Heart left ventricle (tissue), 16 donors: ENCODE results near the gene NCAM1. TPM values are rescaled to one million over a fixed set of nuclear protein-coding genes. Genes with fewer than 3 reads are reported as not detected.

Experiments used
- ATAC-seq, 4 donors: fragments of 200-7000 bp; cut with Tn5 transposase; one replicate each; pipeline ENCODE4 v1.9.1; 2020 to 2022; ENCODE audit warnings: moderate library complexity in 4 of 4, mild to moderate bottlenecking in 3 of 4, moderate number of reproducible peaks in 1 of 4
- DNase-seq, 5 donors: peaks; one replicate each; pipeline ENCODE4 v3.0.0-alpha.2; 2020
- H3K27ac ChIP-seq, 12 donors: fragments of 200-600 bp; sonication (generic) in 4 of 12; one replicate each; pipeline versions ENCODE4 v1.5.0 to v1.8.0; 2016 to 2022; ENCODE audit warnings: mild to moderate bottlenecking in 2 of 12
- H3K27me3 ChIP-seq, 9 donors: fragments of 200-600 bp; sonication (generic) in 2 of 9; one replicate each; pipeline versions ENCODE4 v1.5.1 to v1.8.0; 2016 to 2022; ENCODE audit warnings: mild to moderate bottlenecking in 3 of 9
- H3K36me3 ChIP-seq, 9 donors: fragments of 200-600 bp; sonication (generic) in 2 of 9; one replicate each; pipeline versions ENCODE4 v1.5.0 to v1.8.0; 2018 to 2022; ENCODE audit warnings: mild to moderate bottlenecking in 2 of 9
- H3K4me1 ChIP-seq, 12 donors: fragments of 200-600 bp; sonication (generic) in 4 of 12; one replicate each; pipeline versions ENCODE4 v1.5.0 to v1.8.0; 2016 to 2022; ENCODE audit warnings: mild to moderate bottlenecking in 3 of 12
- H3K4me3 ChIP-seq, 12 donors: fragments of 200-600 bp; sonication (generic) in 4 of 12; one replicate each; pipeline versions ENCODE4 v1.5.0 to v1.8.0; 2017 to 2022; ENCODE audit warnings: mild to moderate bottlenecking in 9 of 12, moderate library complexity in 4 of 12
- H3K9me3 ChIP-seq, 12 donors: fragments of 200-600 bp; sonication (generic) in 4 of 12; one replicate each; pipeline versions ENCODE4 v1.5.0 to v1.8.0; 2016 to 2022; ENCODE audit warnings: mild to moderate bottlenecking in 1 of 12
- POLR2A ChIP-seq, 2 donors: fragments of 450-650 bp; IDR thresholded peaks; one replicate each; pipeline ENCODE4 v1.6.1; 2017; ENCODE audit warnings: antibody characterized with exemption in 2 of 2, mild to moderate bottlenecking in 2 of 2, moderate library complexity in 2 of 2
- WGBS, 4 donors: extraction: QIAGEN DNeasy Blood & Tissue Kit in 2 of 4; methylation state at CpG; one replicate each; pipeline versions ENCODE4 v1.1.5 to v1.1.7; 2013 to 2018; 5-methylcytosine and 5-hydroxymethylcytosine counted together
- intact Hi-C, 10 donors: fragments of 100-400 bp; cut with DNase I; formaldehyde crosslinking; loops; one replicate each; pipeline versions ENCODE4 v1.11.1 to v1.14.2; 2022
- polyA plus RNA-seq, 2 donors: library from polyadenylated mRNA; stranded (reverse); fragments of 200-250 nt; gene quantifications; one replicate each; pipeline ENCODE4 v1.2.3, GENCODE V29; 2013
- total RNA-seq, 9 donors: library from RNA; depleted of rRNA in 2 of 9; stranded (reverse); fragments of >200 nt in 2 of 9; fragmentation: NEBNext Ultra II Directional in 3 of 9; extraction: Animal tissue kit (Norgen Biotek cat#: 25700) in 3 of 9; gene quantifications; one replicate each; pipeline versions ENCODE4 v1.1.0 to v1.2.4, GENCODE V29; 2016 to 2023
- TF ChIP-seq, protein P1 (sequence below), 12 donors: fragments of 200-600 bp; sonication (generic) in 4 of 12; IDR thresholded peaks; one replicate each; pipeline versions ENCODE4 v1.5.0 to v1.8.0; 2018 to 2022; ENCODE audit warnings: antibody characterized with exemption in 12 of 12, mild to moderate bottlenecking in 5 of 12
- donor health status: ischemic (EF 13 %, LVEDD 7.1; RV severe dilation, severe dysfunction).
- donor health status: healthy with polysubstance abuse.
- donor health status: DM: no; HTN: yes; CAD: no.
- donor health status: DM: no; HTN: no; CAD: no.
- donor health status: ischemic (EF 25% LVEDD 6.9; RV normal size, moderate dysfunction).
- donor health status: ischemic (EF 25% LVEDD 5.7; RV mildly dilated, moderate dysfunction).
- donor health status: healthy.
- donor health status: DM: yes; HTN: yes; CAD: no.
- donor health status: ischemic (EF 35%, LVEDD 5.7; RV mildly dilated, moderate dysfunction).
- donor health status: nonischemic (EF 11% LVEDD 7.7; RV severe dilation, severe dysfunction).
- donor health status: DM: yes; HTN: yes; CAD: no.
- donor health status: PGD.
- donor health status: ischemic (EF 29% LVEDD 5.4; RV normal size, mild dysfunction).
- donor health status: nonischemic (EF 23%, LVEDD 6.1; RV moderate dilation, normal function).

The NCAM1 gene
- total and polyA plus RNA-seq, 11 donors, result 78.0 to 753 (median 389) TPM

DNA sequence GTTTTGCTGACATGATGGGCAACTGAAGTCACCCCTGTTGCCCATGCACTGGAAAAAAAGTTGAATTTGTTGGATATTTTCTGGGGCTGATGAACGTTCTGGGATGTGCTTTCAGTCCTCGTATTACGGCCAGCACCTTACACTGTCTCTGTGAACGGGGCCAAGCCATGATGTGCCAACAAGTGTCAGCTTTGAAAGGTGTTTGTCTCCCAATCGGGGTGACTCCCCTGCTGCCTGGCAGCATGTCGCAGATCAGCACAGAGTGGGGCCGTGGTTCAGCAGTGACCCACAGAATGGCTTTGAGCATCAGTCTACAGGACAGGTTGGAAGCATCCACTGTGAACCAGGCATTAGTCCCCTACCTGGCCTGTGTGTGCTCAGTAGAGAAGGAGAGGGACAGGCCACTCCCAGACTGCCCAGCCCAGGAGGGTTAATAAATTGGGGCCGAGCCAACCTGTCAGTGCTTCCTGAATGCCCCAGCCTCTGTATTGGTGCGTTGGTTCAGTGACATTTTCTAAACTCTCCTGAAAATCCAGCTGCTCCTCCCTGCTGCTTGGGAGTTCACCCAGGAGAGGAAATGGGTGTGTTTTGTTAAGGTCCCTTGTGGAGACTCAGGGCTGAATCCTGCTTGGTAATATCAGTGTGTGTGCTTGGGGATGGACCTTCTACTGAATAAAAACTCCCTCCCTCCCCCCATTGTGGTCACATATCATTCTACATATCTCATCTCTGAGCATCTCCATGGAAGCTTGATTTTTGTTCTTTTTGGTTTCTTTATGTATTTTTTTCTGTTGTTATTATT lies 302.4 kb downstream of the NCAM1 start:
- Histone ChIP-seq H3K27ac (no peak overlapping the region), H3K4me1 (peaks cover 0 to 23% (median 3%) of the 10 kb centered on the region in 12 donors), H3K4me3 (no peak overlapping the region), H3K27me3 (no peaks in the 10 kb centered on the region), H3K9me3 (no peaks in the 10 kb centered on the region), H3K36me3 (peaks cover 0 to 5% (median 3%) of the 10 kb centered on the region in 9 donors)
- intact Hi-C loops, result loop anchor here in 4 of 10 donors (10.0 kb wide), 3 partner anchors 299 to 469 kb away; partner anchors contain the start of gene NCAM1 (in 3 of the 4)
- DNase-seq (no peak), ATAC-seq (peak in 2 of 4 donors; percentile 8 to 23)
- 39 to 57% (median 52%) methylated on average over 9 of the region's 9 CpGs for WGBS, 4 donors
- no peak for TF ChIP-seq POLR2A (IDR thresholded peaks at IDR 0.05)
- TF ChIP-seq, protein P1, sequence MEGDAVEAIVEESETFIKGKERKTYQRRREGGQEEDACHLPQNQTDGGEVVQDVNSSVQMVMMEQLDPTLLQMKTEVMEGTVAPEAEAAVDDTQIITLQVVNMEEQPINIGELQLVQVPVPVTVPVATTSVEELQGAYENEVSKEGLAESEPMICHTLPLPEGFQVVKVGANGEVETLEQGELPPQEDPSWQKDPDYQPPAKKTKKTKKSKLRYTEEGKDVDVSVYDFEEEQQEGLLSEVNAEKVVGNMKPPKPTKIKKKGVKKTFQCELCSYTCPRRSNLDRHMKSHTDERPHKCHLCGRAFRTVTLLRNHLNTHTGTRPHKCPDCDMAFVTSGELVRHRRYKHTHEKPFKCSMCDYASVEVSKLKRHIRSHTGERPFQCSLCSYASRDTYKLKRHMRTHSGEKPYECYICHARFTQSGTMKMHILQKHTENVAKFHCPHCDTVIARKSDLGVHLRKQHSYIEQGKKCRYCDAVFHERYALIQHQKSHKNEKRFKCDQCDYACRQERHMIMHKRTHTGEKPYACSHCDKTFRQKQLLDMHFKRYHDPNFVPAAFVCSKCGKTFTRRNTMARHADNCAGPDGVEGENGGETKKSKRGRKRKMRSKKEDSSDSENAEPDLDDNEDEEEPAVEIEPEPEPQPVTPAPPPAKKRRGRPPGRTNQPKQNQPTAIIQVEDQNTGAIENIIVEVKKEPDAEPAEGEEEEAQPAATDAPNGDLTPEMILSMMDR (IDR thresholded peaks at IDR 0.05), result no peak

DNA sequence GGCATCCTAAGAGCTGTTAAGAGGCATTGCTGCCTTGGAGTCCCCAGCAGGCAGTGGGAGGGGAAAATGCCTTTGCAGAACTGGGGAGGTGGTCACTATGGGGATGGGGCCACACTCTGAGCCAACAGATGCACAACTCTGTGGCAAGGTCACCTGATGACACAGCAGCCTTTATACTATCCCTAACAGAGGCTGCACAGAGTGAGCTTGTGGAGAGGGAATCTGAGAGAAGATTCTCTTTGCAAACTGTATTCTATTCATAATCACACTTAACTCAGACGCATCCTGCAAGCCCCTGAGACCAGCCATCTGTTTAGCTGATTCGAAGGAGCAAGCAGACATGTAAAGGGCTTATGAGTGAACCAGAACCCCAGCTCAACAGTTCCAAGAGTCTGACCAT lies 304.1 kb downstream of the NCAM1 start:
- Histone ChIP-seq H3K27ac (no peak overlapping the region), H3K36me3 (peaks cover 0 to 5% (median 1%) of the 10 kb centered on the region in 9 donors), H3K9me3 (no peaks in the 10 kb centered on the region), H3K4me3 (no peak overlapping the region), H3K27me3 (no peaks in the 10 kb centered on the region), H3K4me1 (peaks cover 0 to 23% (median 3%) of the 10 kb centered on the region in 12 donors)
- WGBS, 4 donors, result 39 to 45% (median 43%) methylated on average over 2 of the region's 2 CpGs
- intact Hi-C loops, result loop anchor here in 4 of 10 donors (10.0 kb wide), 3 partner anchors 301 to 471 kb away; partner anchors contain the start of gene NCAM1 (in 3 of the 4)
- TF ChIP-seq POLR2A (IDR thresholded peaks at IDR 0.05), result no peak
- TF ChIP-seq, protein P1 (IDR thresholded peaks at IDR 0.05), result no peak
- ATAC-seq (no peak), DNase-seq (no peak)

- intact Hi-C loops, result loop anchor here in 4 of 10 donors (10.0 kb wide), 3 partner anchors 303 to 473 kb away; partner anchors contain the start of gene NCAM1 (in 3 of the 4)
- WGBS, 4 donors, result 89 to 91% (median 90%) methylated on average over 7 of the region's 7 CpGs
- DNase-seq, result no peak
Observed at GRCh38 chr11:113267493-113267892, 306.3 kb downstream of the NCAM1 start.

More at GRCh38 chr11:113267493-113267892, 306.3 kb downstream of the NCAM1 start:
- Histone ChIP-seq H3K4me3 (no peak overlapping the region), H3K36me3 (peaks cover 0 to 4% (median 0%) of the 10 kb centered on the region in 9 donors), H3K4me1 (peaks cover 0 to 23% (median 1%) of the 10 kb centered on the region in 12 donors), H3K27ac (no peak overlapping the region), H3K9me3 (no peaks in the 10 kb centered on the region), H3K27me3 (no peaks in the 10 kb centered on the region)
- no peak for TF ChIP-seq POLR2A (IDR thresholded peaks at IDR 0.05)
- TF ChIP-seq, protein P1 (IDR thresholded peaks at IDR 0.05), result no peak
- ATAC-seq, result no peak
